K562 (cell line): ENCODE data around the gene SULT2B1.

Experiments
- ETV6 ChIP-seq, 3 experiments: fragments of 150-350 bp in 1 of 3; sonication (generic) in 1 of 3; formaldehyde crosslinking in 1 of 3; IDR thresholded peaks; 2 replicates each; pipeline versions ENCODE4 v1.6.1 to v1.8.0; 2014 to 2022; ENCODE audit warnings: borderline replicate concordance in 2 of 3, low read depth in 2 of 3, antibody characterized with exemption in 1 of 3, low read length in 1 of 3, mild to moderate bottlenecking in 1 of 3, missing genetic modification reagents in 1 of 3
- KAT2B ChIP-seq: IDR thresholded peaks from one replicate; pipeline ENCODE4 v1.6.1; 2012; ENCODE audit warnings: low read depth, mild to moderate bottlenecking, control low read depth, inconsistent platforms, low read length, moderate library complexity
- KDM5B ChIP-seq: fragments of 200-600 bp; sonication (generic); IDR thresholded peaks from 2 replicates; pipeline ENCODE4 v1.6.1; 2012; ENCODE audit warnings: low read depth, mild to moderate bottlenecking, moderate library complexity, low read length, control low read depth, inconsistent platforms; ENCODE audit not compliant: insufficient replicate concordance
- TRIM28 ChIP-seq: fragments of 450-650 bp; IDR thresholded peaks from 2 replicates; pipeline ENCODE4 v1.6.1; 2017
- ZNF24 ChIP-seq: fragments of 450-650 bp; IDR thresholded peaks from 2 replicates; pipeline ENCODE4 v1.6.1; 2016
- ZNF274 ChIP-seq: IDR thresholded peaks from 2 replicates; pipeline ENCODE4 v1.6.1; 2011; ENCODE audit warnings: low read depth, mild to moderate bottlenecking, low read length, moderate library complexity, borderline replicate concordance
- ZNF431 ChIP-seq: sonication (generic); formaldehyde crosslinking; IDR thresholded peaks from 2 replicates; pipeline ENCODE4 v1.8.0; 2022; ENCODE audit warnings: mild to moderate bottlenecking, missing genetic modification reagents
- TF ChIP-seq, protein P1 (sequence below): fragments of 450-650 bp; IDR thresholded peaks from 2 replicates; pipeline ENCODE4 v1.6.1; 2016; ENCODE audit warnings: missing biosample characterization, missing genetic modification characterization
- TF ChIP-seq, protein P2 (sequence below), 2 experiments: IDR thresholded peaks; 2 replicates each; pipeline ENCODE4 v1.6.1; 2011; ENCODE audit warnings: borderline replicate concordance in 1 of 2, control low read depth in 1 of 2, low read depth in 1 of 2, low read length in 1 of 2, mild to moderate bottlenecking in 1 of 2, mixed read lengths in 1 of 2, moderate library complexity in 1 of 2; ENCODE audit not compliant: insufficient read depth in 1 of 2, insufficient read length in 1 of 2, poor library complexity in 1 of 2, severe bottlenecking in 1 of 2; ENCODE audit errors: extremely low read depth in 1 of 2
- TF ChIP-seq, protein P3 (sequence below): sonication (generic); formaldehyde crosslinking; IDR thresholded peaks from 2 replicates; pipeline ENCODE4 v1.9.0; 2022; ENCODE audit warnings: mild to moderate bottlenecking, missing genetic modification reagents
- TF ChIP-seq, protein P4 (sequence below), 2 experiments: fragments of 250-450 bp in 1 of 2; fragments of 450-650 bp in 1 of 2; sonication (Bioruptor Pico) in 1 of 2; IDR thresholded peaks; 2 replicates each; pipeline versions ENCODE4 v1.6.1 to v1.8.0; 2016 to 2021; ENCODE audit warnings: mild to moderate bottlenecking in 2 of 2, moderate library complexity in 2 of 2, missing compliant biosample characterization in 1 of 2, missing genetic modification characterization in 1 of 2
- TF ChIP-seq, protein P5 (sequence below): sonication (generic); formaldehyde crosslinking; IDR thresholded peaks from 2 replicates; pipeline ENCODE4 v1.8.1; 2023; ENCODE audit warnings: missing genetic modification reagents, mild to moderate bottlenecking, borderline replicate concordance

DNA sequence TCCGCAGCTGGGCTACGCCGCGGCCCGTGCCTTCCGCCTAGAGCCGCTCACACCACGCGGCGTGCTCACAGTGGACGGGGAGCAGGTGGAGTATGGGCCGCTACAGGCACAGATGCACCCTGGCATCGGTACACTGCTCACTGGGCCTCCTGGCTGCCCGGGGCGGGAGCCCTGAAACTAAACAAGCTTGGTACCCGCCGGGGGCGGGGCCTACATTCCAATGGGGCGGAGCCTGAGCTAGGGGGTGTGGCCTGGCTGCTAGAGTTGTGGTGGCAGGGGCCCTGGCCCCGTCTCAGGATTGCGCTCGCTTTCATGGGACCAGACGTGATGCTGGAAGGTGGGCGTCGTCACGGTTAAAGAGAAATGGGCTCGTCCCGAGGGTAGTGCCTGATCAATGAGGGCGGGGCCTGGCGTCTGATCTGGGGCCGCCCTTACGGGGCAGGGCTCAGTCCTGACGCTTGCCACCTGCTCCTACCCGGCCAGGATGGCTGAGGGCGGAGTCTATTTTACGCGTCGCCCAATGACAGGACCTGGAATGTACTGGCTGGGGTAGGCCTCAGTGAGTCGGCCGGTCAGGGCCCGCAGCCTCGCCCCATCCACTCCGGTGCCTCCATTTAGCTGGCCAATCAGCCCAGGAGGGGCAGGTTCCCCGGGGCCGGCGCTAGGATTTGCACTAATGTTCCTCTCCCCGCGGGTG lies 77.8 kb downstream of the SULT2B1 start:
- no peak for TF ChIP-seq ZNF431 (CRISPR knock-in tag)
- TF ChIP-seq KDM5B, result no peak
- TF ChIP-seq ETV6 (IDR thresholded peaks at IDR 0.05; ENCODE audit: borderline replicate concordance in 1 of 2, low read depth in 2 of 2, low read length in 1 of 2), result no peak
- no peak for TF ChIP-seq ETV6 (CRISPR knock-in tag; IDR thresholded peaks at IDR 0.05; ENCODE audit: borderline replicate concordance)
- no peak for TF ChIP-seq ZNF274
- TF ChIP-seq, protein P1, sequence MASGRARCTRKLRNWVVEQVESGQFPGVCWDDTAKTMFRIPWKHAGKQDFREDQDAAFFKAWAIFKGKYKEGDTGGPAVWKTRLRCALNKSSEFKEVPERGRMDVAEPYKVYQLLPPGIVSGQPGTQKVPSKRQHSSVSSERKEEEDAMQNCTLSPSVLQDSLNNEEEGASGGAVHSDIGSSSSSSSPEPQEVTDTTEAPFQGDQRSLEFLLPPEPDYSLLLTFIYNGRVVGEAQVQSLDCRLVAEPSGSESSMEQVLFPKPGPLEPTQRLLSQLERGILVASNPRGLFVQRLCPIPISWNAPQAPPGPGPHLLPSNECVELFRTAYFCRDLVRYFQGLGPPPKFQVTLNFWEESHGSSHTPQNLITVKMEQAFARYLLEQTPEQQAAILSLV (tag), result no peak
- TF ChIP-seq, protein P2, sequence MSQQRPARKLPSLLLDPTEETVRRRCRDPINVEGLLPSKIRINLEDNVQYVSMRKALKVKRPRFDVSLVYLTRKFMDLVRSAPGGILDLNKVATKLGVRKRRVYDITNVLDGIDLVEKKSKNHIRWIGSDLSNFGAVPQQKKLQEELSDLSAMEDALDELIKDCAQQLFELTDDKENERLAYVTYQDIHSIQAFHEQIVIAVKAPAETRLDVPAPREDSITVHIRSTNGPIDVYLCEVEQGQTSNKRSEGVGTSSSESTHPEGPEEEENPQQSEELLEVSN (IDR thresholded peaks at IDR 0.05; ENCODE audit: borderline replicate concordance in 1 of 2, extremely low read depth in 1 of 2, insufficient read depth in 1 of 2, insufficient read length in 1 of 2, low read depth in 1 of 2, low read length in 1 of 2, poor library complexity in 1 of 2, severe bottlenecking in 1 of 2), result no peak
- no peak for TF ChIP-seq ZNF24
- TF ChIP-seq, protein P3, sequence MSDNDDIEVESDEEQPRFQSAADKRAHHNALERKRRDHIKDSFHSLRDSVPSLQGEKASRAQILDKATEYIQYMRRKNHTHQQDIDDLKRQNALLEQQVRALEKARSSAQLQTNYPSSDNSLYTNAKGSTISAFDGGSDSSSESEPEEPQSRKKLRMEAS (CRISPR knock-in tag), result no peak
- TF ChIP-seq TRIM28, result no peak
- TF ChIP-seq, protein P4, sequence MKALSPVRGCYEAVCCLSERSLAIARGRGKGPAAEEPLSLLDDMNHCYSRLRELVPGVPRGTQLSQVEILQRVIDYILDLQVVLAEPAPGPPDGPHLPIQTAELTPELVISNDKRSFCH (CRISPR knock-in tag; IDR thresholded peaks at IDR 0.05), result no peak
- TF ChIP-seq, protein P4 (tag; IDR thresholded peaks at IDR 0.05), result no peak
- TF ChIP-seq, protein P5, sequence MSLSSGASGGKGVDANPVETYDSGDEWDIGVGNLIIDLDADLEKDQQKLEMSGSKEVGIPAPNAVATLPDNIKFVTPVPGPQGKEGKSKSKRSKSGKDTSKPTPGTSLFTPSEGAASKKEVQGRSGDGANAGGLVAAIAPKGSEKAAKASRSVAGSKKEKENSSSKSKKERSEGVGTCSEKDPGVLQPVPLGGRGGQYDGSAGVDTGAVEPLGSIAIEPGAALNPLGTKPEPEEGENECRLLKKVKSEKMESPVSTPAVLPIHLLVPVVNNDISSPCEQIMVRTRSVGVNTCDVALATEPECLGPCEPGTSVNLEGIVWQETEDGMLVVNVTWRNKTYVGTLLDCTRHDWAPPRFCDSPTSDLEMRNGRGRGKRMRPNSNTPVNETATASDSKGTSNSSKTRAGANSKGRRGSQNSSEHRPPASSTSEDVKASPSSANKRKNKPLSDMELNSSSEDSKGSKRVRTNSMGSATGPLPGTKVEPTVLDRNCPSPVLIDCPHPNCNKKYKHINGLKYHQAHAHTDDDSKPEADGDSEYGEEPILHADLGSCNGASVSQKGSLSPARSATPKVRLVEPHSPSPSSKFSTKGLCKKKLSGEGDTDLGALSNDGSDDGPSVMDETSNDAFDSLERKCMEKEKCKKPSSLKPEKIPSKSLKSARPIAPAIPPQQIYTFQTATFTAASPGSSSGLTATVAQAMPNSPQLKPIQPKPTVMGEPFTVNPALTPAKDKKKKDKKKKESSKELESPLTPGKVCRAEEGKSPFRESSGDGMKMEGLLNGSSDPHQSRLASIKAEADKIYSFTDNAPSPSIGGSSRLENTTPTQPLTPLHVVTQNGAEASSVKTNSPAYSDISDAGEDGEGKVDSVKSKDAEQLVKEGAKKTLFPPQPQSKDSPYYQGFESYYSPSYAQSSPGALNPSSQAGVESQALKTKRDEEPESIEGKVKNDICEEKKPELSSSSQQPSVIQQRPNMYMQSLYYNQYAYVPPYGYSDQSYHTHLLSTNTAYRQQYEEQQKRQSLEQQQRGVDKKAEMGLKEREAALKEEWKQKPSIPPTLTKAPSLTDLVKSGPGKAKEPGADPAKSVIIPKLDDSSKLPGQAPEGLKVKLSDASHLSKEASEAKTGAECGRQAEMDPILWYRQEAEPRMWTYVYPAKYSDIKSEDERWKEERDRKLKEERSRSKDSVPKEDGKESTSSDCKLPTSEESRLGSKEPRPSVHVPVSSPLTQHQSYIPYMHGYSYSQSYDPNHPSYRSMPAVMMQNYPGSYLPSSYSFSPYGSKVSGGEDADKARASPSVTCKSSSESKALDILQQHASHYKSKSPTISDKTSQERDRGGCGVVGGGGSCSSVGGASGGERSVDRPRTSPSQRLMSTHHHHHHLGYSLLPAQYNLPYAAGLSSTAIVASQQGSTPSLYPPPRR (CRISPR knock-in tag), result no peak
- TF ChIP-seq KAT2B, result no peak
